Stimulated activated CD8-positive, alpha-beta memory T cell treated with anti-CD3 and anti-CD28 coated beads, Interleukin-2, amount 100 ng/mL, for 1 hour (primary cell): ENCODE results near the gene GCH1.
"Not testable (repeated sequence)": the region's sequence is repeated elsewhere in the genome, so short reads cannot be mapped to it uniquely, and the experiment has no call there.

Source experiments
- DNase-seq, 2 donors: peaks; one replicate each; pipeline ENCODE4 v3.0.0-alpha.2; 2020; ENCODE audit warnings: low read depth in 2 of 2

The GCH1 gene

GRCh38 chr14:54908190-54908589 is 5.6 kb upstream of the GCH1 start:
- no peak for DNase-seq

GRCh38 chr14:54906075-54906474 is 3.4 kb upstream of the GCH1 start:
- no peak for DNase-seq

DNA sequence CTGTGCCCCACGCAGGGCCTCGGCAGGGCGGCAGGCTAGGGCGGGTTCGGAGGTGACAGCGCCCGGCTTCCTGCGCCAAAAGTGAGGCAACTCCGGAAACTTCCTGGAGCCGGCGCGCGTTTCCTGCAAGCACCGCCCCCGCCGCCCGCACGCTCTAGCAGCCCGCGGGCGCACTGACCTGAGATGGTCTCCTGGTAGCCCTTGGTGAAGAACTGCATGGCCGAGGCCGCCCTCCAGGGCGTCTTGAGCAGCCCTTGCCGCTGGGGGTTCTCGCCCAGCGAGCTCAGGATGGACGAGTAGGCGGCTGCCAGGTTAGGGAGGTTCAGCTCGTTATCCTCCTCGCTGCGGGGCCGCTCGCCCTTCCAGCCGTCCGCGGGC is 494 bp downstream of the GCH1 start:
- DNase-seq: peak; percentile 65 to 66

DNA sequence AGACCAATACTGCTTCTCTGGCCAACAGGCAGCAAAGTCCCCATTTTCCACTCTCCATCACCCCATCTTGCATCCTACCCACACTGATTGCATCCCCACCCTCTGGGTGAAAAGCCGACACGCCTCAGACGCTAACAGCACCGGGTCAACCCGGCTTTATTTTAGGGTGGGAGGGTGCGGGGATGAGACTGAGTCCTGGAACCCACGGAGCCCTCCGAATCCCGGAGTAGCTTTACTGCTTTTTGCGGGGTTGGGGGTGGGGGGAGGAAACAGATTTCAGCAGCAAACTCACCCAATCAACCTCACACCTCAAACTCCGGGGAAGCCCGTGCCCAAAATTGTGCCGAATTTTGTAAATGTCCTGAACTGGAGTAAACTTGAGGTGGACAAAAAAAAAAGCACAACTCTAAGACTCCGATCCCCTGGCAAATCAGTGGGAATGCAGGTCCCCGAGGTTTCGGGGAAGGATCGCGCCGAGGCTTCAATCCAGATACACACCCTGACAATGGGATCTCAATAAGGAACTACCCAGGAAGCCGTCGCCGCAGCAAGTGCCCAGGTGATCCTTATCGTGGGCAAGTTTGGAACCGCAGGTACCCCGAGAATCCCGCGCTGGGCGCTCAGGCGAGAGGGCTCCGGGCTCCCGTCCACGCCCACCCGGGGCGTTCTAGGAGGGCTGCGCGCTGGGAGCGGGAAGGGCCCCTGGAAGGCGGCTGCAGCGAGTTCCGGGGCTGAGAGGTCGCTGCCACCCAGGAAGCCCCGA is 1.1 kb downstream of the GCH1 start:
- DNase-seq: no peak

GRCh38 chr14:54899573-54899972 is 3.1 kb downstream of the GCH1 start:
- no peak for DNase-seq

DNA sequence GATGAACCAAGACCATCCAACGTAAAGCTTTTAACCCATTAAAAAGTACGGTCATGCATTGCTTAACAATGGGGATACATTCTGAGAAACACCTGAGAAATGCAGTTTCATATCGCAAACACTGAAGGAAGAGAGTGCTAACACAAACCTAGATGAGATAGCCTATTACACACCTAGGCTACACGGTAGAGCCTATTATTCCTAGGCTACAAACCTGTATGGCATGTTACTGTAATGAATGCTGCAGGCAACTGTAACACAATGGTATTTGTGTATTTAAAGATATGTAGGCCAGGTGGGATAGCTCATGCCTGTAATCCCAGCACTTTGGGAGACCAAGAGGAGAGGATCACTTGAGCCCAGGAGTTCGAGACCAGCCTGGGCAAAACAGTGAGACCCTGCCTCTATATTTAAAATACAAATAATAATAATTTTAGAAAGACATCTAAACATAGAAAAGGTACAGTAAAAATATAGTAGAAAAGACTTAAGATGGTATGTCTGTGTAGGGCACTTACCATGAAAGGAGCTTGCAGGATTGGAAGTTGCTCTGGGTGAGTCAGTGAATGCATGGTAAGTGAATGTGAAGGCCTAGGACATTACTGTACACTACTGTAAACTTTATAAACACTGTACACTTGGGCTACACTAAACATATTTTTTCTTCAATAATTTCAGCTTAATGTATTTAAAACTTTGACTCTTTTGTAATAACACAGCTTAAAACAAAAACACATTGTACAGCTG is 4.6 kb downstream of the GCH1 start:
- not testable (repeated sequence) for DNase-seq

GRCh38 chr14:54895683-54896082 is 6.9 kb downstream of the GCH1 start:
- no peak for DNase-seq

DNA sequence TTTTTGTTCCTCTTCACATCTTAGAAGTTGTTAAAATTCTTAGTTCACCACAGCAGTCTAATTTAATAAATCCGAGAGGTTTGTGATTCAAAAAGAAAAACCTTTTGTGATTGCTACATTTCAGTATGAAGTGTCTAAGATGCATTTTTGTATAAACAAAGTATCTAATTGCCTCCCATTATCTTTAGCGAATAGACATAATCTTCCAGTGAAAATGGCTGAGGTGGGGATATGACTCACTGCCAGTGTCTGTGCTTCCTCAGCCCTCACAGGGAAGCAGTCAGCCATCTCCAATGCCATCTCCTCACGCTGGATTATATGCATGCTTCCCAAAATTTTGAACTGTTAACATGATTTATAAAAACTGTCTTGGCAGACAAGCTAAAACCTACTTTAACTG is 7.6 kb downstream of the GCH1 start:
- DNase-seq: no peak

DNA sequence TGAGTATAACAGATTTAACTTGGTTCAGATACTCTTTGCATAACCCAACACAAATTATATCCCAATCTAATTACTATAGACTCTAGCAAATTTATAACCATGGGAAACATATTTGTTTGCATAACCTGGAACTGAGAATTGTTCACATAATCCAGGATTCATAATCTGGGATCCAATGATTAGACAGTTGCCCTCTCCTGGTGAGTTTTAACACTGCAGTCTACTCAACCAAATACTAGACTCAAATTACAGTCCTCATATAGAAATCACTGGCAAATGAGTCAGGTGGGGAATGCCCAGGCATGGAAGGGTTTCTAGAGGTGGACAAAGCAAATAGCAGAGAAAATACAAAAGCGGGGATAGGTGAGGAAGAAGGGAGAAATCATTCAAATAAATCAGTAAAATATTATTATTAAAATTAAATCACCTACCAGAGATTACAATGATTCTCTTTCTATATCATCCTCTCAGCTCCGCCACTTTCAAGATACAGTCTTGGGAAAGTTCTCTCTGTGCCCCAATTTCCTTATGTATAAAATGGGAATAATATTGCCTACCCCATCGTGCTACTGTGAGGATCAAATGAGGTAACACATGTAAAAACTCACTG is 9.4 kb downstream of the GCH1 start:
- DNase-seq: no peak

GRCh38 chr14:54891471-54892245 is 11.0 kb downstream of the GCH1 start:
- DNase-seq: no peak

- no peak for DNase-seq
Observed at GRCh38 chr14:54890788-54891187, 11.8 kb downstream of the GCH1 start.

- no peak for DNase-seq
Observed at GRCh38 chr14:54889919-54890318, 12.7 kb downstream of the GCH1 start.

- DNase-seq: no peak
Observed at GRCh38 chr14:54882521-54882920, 20.1 kb downstream of the GCH1 start.

DNA sequence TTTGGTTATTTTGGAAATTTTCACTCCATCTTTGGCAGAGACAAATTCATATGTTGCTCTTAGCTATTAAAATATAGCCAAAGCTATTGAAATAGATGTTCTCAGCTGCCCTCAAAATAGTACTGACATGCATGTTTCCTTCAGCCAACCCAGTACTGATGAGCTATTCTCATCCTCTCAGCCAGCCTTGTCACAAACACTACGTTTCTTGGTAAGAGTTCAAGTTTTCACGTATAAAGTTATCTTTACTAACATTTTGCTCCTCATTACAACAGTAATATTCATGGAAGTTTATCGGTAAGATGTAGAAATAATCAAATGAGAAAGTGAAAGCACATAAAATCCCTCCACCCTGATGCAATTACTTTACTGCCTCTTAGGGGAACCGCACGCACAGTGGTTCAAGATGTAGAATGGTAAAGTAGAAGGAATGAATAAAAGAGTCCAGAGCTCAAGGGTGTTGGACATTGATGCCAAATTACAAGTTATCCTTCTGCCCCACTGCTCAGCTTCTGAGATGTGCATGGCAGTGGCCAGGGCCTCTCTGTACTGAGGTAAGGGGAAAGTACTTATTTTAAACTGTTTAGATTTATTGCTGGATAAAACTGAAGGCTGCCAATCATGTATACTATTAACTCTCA is 20.7 kb downstream of the GCH1 start:
- no peak for DNase-seq

DNA sequence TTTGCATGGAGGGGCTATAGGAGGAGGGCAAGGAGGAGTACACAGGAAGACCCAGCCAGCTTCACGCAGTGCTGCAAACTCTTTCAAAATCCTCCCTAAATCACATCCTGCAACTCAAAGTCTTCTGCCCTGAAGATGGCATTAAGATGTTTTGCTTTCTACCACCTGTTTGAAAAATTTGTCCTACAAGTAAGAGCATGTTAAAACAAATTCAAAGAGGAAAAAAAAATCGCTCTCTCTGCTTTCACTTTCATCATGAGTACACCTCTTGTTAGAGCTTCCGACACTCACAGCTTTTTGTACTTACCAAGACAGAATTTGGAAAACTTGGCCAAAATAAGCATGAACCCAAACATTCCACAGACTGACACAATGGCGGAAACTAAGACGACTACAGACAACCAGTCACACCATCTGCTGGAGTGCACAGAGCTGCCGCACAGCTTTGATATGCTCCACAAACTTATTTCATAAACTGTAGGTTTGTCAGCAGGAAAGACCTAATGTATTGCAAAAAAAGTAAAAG is 21.3 kb downstream of the GCH1 start:
- no peak for DNase-seq

DNA sequence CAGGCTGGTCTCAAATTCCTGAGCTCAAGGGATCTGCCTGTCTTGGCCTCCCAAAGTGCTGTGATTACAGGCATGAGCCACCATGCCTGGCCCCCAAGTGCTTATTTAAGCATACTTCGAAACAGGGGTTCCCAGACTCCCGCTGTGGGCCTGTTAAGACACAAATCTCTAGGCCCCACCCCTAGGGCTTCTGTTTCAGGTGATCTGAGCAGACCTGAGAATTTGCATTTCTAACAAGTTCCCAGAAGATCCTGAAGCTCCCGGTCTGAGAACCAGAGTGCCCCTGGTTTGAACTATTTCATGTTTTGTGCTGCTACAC is 25.0 kb downstream of the GCH1 start:
- no peak for DNase-seq

GRCh38 chr14:54877015-54877702 is 25.5 kb downstream of the GCH1 start:
- no peak for DNase-seq

DNA sequence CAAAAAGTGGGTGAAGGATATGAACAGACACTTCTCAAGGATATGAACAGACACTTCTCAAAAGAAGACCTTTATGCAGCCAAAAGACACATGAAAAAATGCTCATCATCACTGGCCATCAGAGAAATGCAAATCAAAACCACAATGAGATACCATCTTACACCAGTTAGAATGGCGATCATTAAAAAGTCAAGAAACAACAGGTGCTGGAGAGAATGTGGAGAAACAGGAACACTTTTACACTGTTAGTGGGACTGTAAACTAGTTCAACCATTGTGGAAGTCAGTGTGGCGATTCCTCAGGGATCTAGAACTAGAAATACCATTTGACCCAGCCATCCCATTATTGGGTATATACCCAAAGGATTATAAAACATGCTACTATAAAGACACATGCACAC is 27.0 kb downstream of the GCH1 start:
- not testable (repeated sequence) for DNase-seq

GRCh38 chr14:54870154-54871090 is 32.2 kb downstream of the GCH1 start:
- DNase-seq: not testable (repeated sequence)

- DNase-seq: no peak
Observed at GRCh38 chr14:54867011-54867410, 35.6 kb downstream of the GCH1 start.
